HG02759 (cell line): ENCODE results near the gene CCDC78.

Source experiments
- ATAC-seq: cut with Tn5 transposase; IDR thresholded peaks from one replicate; pipeline ENCODE4 v1.9.1; 2021; ENCODE audit warnings: mild to moderate bottlenecking, moderate library complexity; ENCODE audit not compliant: unreplicated experiment

CCDC78 gene

GRCh38 chr16:711548-712320, 14.5 kb downstream of the CCDC78 start:
- no peak for ATAC-seq

DNA sequence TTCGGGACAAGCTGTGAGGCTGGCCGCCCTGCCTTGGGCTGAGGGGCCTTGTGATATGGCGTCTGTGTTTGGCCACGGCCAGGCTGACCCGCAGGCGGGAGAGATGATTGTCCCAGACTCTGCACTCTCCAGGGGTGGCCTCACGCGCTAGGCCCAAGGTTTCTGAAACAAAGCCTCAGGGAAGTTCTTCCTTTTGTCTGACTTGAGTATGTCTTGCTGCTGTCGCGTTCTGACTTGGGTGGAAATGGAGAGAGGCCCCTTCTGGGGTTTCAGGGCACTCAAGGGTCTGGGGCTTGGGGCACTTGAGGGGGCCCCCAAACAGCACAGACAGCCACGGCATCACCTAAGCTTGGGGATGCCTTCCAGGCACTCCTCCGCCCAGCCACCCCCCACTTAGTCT, 15.2 kb downstream of the CCDC78 start:
- no peak for ATAC-seq

GRCh38 chr16:710500-711075, 15.7 kb downstream of the CCDC78 start:
- ATAC-seq, result no peak

DNA sequence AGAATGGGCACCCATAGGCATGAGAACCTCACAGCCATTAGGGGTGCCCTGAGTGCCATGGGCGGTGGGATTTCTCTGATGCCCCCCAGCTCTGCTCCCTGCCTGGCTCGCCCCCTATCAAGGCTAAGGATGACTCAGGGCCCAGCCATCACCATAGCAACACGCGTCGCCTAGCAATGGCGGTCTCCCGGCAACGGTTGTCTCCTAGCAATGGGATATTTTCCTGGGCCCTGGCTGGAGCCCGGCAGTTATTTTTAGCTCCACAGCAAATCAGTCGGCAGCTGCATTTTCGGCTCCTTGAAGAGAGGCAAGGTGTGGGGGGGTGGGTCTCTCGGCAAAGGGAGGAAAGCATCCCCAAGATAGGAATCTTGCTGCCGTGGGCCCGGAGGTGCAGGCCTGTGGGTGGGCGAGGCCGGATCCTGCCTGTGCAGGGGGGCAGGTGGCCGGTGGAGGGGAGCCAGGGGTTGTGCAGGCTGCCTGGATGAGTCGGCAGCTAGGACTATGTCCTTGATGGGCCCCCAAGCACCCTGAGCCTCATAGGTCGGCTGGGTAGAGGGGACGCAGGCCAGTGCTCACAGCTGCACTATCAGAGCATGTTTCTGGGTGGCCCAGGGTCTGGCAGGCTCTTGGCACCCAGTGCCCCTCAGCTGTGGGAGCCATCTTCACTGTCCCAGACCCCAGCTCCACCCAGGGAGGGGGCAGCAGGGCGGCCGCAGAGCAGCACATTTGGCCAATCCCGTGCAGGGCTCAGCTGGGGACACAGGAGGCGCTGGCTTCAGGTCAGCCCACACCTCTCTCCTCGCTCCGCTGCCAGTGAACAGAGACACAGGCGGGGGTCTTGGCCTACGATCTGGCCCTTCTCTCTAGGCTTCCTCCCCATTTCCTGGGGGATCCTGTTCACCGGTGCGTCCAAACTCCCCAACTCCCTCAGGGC, 16.4 kb downstream of the CCDC78 start:
- ATAC-seq, result no peak

GRCh38 chr16:708959-709358, 17.3 kb downstream of the CCDC78 start:
- ATAC-seq, result no peak

GRCh38 chr16:708019-708418, 18.2 kb downstream of the CCDC78 start:
- no peak for ATAC-seq

DNA sequence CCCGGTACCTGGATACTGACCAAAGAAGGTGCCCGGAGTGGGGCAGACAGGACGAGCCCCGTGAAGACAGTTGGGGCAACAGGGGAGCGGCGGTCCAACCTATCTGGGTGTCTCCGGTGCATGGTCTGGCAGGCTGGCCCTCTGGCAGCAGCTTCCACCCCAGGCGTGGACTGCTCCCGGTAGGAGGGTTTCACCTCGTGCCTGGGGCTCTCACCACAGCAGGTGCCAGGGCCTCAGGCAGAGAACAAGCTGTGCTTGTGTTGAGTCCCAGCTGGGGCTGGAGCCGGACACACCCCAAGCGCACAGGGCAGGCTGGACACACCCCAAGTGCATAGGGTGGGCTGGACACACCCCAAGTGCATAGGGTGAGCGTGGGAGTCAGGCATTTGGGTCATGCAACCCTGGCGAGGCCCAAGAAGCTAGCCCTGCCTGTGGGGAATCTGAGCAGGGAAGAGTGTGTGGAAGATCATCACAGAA, 19.1 kb downstream of the CCDC78 start:
- no peak for ATAC-seq

DNA sequence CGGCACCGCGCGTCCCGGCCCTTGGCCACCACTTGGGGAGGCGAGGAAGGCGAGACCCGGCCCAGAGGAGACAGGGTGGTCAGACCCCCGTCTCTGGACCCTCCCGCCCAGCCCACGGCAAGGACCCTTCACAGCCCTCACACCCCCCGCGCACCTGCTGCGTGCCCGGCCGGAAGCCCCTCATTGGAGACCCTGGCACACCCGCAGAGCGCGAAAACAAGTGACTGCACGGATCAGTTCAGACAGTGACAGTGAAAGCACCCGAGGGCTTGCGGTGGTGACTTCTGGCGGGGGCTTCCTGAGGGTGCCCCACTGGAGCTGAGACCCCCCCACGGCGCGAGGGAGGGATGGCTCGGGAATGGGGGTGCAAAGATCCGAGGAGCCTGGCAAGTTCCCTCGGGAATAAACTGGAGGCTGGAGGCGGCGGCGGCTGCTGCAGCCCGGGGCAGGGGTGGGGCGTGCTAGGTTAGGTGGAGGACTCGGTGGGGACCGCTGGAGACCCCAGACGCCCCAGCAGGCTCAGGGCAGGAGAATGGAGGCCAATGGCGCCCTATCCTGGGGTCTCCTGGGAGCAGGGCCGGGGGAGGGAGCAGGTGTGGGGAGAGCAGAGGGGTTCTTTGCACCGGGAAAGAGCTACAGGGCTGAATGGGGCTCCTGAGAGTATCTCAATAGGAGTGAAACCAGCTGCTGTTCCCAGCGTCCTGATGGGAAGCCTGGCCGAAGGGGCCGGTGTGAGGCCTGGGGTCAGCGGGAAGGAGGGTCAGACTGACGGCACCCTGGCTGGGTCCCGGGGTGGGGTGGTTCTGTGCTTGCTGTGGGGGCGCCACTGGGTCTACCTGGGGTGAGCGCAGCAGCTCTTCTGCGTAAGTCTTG, 19.8 kb downstream of the CCDC78 start:
- no peak for ATAC-seq

GRCh38 chr16:705431-706188, 20.6 kb downstream of the CCDC78 start, which contains the start of gene FBXL16:
Gene FBXL16, minus strand, starts transcription at chr16:705801. Its CDS starts 8,396 bp downstream, at chr16:697405.
- ATAC-seq, result no peak

- ATAC-seq, result no peak
Measured at GRCh38 chr16:704552-705380, 21.5 kb downstream of the CCDC78 start.

- ATAC-seq, result no peak
Measured at GRCh38 chr16:704047-704446, 22.2 kb downstream of the CCDC78 start.

DNA sequence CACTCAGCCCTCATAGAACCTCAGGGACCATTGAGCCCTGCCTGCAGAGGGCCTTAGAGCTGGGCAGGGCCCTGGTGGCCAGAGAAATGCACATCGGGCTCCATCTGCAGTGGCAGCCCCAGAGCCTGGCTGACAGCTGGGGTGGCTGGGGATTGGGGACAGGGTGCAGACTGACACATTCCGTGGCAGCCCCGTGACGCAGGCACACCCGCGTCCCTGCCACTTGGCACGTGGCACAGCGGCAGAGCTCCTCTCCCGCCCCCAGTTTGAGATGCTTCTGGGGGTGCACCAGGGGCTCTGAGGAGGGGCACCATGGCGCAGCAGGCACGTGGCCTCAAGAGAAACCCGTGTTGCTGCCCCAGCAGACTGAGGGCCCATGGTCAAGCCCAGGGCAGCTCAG, 22.8 kb downstream of the CCDC78 start:
- ATAC-seq, result no peak

GRCh38 chr16:702341-702740, 23.9 kb downstream of the CCDC78 start:
- no peak for ATAC-seq

GRCh38 chr16:700684-701584, 25.3 kb downstream of the CCDC78 start:
- no peak for ATAC-seq

DNA sequence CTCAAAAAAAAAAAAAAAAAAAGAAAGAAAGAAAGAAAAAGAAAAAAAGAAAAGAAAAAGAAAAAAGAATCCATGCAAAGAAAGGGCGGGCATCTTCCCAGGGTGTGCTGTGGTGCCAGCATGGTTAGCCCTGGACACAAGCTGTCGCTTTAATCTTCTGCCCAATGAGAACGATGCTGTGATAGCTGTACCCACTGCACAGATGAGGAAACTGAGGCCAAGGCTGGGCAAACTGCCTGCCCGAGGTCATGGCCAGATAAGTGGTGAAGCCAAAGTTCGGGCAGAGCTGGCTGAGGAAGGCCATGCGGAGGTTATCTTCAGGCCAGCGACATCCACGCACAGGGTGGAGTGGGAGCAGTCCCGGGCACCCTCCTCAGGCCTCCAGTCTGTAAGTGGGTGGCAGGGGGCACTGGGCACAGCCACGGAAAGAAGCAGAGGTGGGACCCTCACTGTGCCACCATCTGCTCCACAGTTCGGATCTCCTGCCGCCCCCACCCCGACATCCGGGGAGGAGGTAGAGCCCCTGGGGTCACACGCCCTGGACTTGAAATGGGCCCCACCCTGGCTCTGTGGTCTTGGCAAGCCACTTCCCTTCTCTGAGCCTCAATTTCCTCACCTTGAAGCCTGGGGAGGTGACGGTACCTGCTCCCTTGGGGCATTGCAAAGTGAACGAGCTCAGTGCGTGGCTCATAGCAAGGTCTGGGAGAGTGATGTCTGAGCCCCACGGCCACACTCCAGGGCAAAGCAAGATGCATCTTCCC, 27.2 kb downstream of the CCDC78 start:
- no peak for ATAC-seq

DNA sequence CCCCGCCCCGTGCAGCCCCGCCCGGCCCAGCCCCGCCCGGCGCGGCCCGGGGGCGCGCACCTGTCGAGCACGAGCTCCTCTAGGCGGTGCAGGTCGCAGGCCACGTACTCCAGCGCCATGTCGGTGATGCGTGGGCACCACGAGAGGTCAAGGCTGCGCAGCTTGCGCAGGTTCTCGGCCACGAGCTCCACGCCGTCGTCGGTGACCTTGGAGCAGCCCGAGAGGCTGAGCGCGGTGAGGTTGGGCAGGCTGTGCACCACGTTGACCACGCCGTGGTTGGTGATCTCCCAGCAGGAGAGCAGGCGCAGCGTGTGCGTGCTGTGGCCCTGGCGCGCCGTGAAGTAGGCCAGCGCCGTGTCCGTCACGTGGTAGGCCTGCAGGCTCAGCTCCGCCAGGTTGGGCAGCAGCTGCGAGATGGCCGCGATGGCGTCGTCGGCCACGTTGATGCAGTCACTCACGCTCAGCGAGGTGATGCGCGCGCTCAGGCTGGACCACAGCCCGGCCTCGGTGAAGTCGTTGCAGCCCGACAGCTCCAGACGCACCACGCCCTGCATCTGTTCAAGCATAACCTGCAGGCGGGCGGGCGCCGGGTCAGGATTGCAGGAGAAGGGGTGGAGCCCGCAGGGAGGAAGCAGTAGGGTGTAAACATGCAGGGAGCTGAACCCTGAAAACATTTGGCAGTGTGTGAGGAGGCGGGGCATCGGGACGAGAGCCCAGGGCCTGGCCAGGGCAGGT, 30.7 kb downstream of the CCDC78 start:
- no peak for ATAC-seq
